IPS-18c (cell line): Measurements from ENCODE around the gene THADA.
A peak's percentile ranks its signal among the peaks of the same experiment; 100 is the strongest.
"Not testable (repeated sequence)": the region's sequence is repeated elsewhere in the genome, so short reads cannot be mapped to it uniquely, and the experiment has no call there.

Source experiments
- H3K4me3 ChIP-seq: 2 replicates; pipeline ENCODE4 v1.7.0; 2013; ENCODE audit warnings: low read depth, mild to moderate bottlenecking, low read length, moderate library complexity; ENCODE audit not compliant: insufficient read depth
- H3K9me3 ChIP-seq: one replicate; pipeline ENCODE4 v1.6.1; 2013; ENCODE audit warnings: mild to moderate bottlenecking, low read length, moderate library complexity; ENCODE audit not compliant: control insufficient read depth, insufficient read depth

The THADA gene

DNA sequence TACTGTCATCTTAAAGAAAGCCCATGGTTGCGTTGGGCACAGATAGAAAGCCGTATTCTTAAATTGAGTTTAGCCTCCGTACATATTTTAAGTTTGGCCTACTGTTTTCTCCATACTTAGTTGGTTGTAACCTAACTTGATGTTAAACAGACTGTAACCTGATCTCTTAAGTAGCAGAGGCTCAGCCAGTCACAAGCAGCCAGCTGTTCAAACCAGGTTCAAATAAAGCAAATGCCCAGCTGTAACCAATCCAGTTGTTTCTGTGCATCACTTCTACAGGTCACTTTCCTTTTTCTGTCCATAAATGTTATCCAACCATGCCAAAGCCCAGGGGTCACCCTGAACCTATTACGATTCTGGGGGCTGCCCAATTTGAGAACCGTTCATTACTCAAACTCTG, 10.0 kb upstream of the THADA start:
- no peak overlapping the region for H3K4me3 ChIP-seq
- H3K9me3 ChIP-seq, result no peaks in the 10 kb centered on the region

DNA sequence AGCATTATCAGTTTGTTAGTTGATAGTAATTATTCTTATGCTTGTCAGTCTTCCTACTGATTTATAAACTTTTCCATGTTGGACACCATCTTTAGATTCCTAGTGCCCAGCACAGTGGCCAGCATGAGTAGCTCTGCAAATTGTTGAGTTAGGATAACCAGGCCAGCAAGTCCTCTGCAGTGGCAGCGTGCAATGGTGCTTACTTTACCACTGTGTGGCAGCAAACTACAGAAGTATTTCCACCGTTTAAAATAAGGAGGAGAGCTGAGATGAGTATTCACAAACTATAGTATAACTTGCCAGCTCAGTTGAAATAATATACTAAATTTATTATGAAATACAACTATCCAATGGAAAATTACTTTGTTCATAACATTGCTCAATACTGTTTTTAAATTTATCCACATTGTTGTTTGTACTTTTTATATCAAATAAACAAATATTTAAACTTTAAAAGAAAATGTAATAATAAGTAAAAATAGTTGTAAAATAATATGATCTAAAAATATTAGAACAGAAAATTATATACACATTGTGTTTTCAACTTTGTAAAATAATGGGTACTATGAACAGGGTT, 9.3 kb upstream of the THADA start:
- no peak overlapping the region for H3K4me3 ChIP-seq
- H3K9me3 ChIP-seq, result no peaks in the 10 kb centered on the region

DNA sequence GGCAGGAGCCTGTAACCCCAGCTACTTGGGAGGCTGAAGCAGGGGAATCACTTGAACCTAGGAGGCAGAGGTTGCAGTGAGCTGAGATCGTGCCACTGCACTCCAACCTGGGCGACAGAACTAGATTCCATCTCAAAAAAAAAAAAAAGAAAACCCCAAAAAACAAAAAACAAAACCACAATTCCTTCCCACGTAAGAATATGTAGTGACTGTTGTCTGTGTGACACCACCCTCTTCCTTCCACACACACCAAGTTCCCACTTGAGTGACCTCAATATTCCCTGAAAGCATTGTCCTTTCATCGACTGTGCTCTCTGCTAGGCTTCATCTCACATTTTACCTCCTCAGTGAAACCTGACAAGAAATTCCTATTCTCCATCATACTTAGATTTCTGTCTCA, 8.8 kb upstream of the THADA start:
- no peaks in the 10 kb centered on the region for H3K9me3 ChIP-seq

DNA sequence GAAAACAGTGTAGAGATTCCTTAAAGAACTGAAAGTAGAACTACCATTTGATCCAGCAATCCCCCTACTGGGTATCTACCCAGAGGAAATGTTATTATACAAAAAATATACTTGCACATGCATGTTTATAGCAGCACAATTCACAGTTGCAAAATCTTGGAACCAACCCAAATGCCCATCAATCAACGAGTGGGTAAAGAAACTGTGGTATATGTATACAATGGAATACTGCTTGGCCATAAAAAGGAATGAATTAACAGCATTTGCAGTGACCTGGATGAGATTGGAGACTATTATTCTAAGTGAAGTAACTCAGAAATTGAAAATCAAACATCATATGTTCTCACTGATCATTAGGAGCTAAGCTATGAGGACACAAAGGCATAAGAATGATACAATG, 4.8 kb upstream of the THADA start:
- H3K9me3 ChIP-seq, H3K4me3 ChIP-seq: not testable (repeated sequence)

More for the DNA sequence above, 8.8 kb upstream of the THADA start:
- no peak overlapping the region for H3K4me3 ChIP-seq

DNA sequence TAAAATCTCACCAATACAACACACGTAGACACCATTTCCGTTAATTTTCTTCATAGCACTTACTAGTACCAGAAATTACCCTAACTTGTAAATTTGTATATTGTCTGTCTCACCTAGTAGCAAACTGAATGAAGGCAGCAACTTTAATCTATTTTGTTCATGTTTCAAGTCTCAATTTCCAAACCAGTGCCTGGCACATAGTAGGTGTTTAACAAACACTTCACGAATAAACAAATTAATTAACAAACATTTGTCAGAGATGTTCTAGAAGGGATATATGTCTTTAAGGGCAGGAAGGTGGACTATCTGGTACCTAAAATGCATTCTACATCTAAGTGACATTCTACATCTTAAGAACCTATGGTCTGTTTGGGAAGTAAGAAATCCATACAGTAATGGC, 963 bp downstream of the THADA start:
- H3K4me3 ChIP-seq, result peak overlapping the region; percentile 95

DNA sequence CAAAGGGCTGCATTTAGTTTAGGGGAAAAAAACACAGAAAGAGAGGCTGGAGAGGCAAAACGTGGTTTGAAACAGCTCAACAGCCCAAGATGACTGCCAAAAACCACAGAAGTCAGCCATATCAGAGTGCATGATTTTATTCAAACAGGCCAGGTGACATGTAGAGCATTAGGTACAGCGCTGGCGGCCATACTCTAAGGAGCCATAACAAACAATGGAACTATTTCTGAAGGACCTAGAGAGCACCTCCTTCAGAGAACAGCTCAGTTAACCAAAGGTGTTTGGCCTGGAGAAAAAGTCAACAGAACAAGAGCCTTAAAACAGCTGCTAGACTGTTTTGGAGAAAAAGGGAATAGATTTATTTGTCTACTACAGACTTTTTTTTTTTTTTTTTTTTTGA, 2.6 kb downstream of the THADA start:
- no peak overlapping the region for H3K4me3 ChIP-seq
- no peaks in the 10 kb centered on the region for H3K9me3 ChIP-seq

More for the DNA sequence above, 963 bp downstream of the THADA start:
- no peaks in the 10 kb centered on the region for H3K9me3 ChIP-seq

DNA sequence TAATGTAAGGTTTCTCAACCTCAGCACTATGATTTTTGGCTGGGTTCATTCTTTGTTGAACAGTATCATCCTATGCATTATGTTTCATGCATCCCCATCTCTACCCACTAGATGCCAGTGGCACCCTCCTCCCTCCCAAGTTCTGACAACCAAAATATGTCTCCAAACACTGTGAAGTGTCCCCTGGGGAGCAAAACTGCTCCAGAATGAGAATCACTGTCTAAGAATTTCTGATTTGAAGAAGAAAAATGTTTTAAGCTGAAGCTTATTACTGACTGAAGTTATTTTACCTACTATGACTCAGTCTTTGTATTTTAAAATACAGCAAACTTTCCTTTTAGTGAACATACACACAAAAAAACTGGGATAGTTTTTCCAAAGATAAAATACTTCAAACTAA, 3.4 kb downstream of the THADA start:
- H3K4me3 ChIP-seq, result no peak overlapping the region
- H3K9me3 ChIP-seq, result no peaks in the 10 kb centered on the region

DNA sequence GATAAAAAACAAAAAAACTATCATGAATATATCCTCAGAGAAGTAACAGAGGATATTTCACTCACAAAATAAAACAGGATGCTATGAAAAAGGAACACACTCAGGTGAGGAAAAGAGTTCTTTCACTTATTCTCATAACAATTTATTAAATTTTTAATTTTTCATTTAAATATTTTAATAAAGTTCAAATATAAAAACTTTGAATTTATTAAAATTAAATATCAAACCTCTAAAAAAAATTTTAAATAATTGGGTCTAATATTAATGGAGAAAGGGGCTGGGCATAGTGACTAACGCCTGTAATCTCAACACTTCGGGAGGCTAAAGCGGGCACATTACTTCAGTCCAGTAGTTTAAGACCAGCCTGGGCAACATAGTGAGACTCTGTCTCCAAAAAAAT, 10.1 kb downstream of the THADA start:
- no peak overlapping the region for H3K4me3 ChIP-seq
- H3K9me3 ChIP-seq, result no peaks in the 10 kb centered on the region

DNA sequence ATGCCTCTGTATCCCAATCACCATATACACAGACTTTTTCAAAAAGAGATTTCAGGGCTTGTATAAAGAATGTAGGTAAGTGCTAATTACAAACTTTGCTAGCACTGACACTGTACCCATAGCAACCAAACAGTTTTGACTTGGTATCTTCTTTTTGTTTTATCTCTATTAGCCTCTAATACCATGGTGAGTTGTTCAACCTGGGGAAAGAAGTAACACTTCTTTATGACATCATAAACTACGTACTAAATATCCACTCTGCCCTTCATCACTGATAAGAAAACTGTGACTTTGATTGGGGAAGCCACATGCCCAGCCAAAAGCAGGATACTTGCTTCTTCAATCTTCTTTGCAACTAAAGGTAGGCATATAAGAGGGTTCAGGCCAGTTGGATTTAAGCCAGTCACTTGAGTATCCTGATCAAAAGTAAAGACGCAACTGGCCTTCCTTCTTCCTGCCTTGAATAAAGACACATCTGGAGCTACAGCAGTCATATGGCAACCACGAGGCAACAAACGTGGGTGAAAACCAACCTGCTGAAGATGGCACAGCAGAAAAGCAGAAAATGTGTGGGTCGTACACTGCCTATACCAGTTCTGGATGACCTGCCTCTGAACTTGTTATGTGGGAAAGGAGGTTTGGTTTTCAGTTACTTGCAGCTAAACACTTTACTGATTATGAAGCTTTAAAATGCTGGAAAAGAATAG, 16.4 kb downstream of the THADA start:
- no peak overlapping the region for H3K4me3 ChIP-seq
- H3K9me3 ChIP-seq, result no peaks in the 10 kb centered on the region

DNA sequence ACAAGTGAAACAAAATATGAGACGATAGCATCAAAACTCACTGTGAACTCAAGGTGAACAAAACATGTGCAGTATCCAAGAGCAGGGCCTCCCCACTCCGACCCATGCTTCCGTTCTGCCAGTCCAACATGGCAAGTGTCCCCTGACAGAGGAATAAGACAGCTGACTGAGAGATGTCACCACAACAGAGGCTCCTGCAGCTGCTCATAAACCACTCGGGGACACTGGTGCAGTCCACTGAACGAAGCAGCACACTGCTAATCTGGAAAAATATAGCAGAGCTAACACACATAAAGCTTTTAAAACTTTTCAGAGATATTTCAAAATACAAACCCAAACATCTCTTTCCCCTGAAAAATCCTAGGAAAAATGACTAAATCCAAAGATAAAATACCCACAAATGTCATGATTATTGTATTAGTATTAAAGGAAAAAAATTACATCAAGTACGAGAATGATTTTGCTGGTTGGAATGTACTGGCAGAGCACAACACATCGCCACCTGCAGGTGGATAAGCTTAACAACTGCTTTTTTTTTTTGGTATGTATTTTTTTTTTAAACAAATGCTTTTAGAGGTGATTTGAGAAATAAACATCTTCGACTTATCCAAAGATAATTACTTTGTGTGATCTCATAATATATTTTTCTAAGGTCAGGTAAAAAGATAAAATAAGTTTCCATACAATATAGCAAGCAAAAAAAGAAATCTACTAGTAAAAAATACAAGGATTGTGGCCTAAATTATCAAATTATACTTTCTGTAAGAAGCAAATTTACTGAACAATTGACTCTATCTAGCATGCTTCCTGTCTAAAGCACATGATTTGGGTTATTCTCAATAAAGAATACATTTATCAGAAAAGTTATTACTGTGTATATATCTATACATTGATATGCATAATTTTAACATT, 18.6 kb downstream of the THADA start:
- no peaks in the 10 kb centered on the region for H3K9me3 ChIP-seq
- no peak overlapping the region for H3K4me3 ChIP-seq

DNA sequence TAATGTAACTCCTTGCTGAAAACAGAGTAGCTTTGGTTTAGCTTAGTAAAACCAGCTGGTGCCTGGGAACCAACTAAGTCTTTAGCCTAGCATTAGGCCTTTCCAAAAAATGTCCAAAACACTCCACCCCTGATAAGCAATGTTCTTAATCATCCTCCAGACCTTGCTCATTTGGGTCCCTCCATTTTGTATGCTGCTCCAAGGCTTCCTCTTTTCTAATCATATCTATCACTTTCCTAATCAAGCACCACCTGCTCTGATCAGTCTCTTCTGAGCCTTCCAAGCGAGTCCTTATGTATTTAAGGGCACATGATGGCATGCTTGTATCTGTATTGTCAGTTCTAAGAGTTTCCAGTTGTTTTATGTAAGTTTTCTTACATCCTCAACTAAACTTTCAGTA, 23.6 kb downstream of the THADA start:
- H3K9me3 ChIP-seq, result no peaks in the 10 kb centered on the region
- H3K4me3 ChIP-seq, result no peak overlapping the region

DNA sequence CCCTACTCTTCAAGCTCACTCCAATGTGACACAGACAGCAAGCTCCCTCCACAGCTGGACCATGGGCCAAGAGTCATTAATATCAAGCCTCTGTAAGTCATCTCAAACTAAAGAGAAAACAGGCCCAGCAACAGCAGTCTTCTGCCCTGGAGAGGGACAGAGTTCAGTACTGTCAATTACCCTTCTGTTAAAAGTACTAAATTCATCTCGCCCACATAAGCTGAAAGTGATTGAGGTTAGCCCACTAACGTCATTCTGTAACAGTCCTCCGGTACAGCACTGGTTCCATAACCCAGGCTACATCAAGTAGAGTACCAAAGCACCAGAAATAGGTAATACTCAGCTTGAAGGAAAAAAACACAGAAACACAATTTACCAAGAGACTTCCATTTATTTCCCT, 25.9 kb downstream of the THADA start:
- Histone ChIP-seq H3K9me3 (no peaks in the 10 kb centered on the region), H3K4me3 (no peak overlapping the region)

DNA sequence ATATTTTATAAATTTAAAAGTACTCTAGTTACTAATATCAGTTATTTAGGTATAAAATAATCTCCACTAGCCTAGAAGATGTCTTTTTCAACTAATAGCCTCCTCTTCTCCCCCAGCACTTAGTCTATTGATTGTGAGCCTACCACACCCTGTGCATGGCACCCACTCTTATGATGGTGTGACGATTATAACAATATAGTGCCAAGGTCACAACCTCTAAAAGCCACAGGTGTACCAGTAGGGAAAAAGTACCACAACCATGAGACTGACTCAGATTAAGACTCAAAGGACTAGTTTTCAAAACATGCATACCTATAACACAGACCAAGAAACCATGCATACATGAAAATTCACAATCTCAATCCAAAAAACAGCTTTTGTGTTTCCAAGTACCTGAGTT, 27.6 kb downstream of the THADA start:
- no peaks in the 10 kb centered on the region for H3K9me3 ChIP-seq
- H3K4me3 ChIP-seq, result no peak overlapping the region

DNA sequence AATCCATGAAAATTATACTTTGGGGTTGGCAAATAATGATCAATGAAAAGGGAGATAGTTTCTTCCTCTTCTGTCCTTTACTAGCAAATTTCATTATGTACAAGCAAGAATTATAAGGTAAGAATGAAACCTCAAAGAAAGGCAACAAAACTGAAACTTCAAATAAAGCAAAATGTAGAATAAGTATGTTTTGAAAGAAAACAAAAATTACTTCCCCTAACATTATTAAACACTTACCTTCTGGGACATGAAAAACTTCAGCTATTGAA, 29.4 kb downstream of the THADA start:
- H3K9me3 ChIP-seq, result no peaks in the 10 kb centered on the region
- no peak overlapping the region for H3K4me3 ChIP-seq

DNA sequence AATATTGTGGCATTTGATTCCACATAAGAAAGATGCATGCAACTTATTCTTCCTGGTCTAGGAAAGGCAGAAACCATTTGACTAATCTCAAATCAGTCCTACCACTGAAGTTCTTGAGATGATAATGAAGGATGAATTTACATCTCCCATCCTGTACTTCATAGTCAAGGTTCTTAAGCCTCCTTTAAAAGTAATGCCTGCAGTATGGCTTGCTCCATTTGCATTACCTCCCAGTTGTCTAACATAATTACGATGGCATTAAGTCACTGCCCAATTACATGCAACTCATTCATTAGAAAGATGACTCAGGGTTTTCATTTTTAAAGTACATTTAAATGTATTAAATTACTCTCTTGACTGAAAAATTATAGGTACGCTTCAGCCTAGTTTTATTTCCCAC, 32.2 kb downstream of the THADA start:
- no peak overlapping the region for H3K4me3 ChIP-seq
- no peaks in the 10 kb centered on the region for H3K9me3 ChIP-seq

DNA sequence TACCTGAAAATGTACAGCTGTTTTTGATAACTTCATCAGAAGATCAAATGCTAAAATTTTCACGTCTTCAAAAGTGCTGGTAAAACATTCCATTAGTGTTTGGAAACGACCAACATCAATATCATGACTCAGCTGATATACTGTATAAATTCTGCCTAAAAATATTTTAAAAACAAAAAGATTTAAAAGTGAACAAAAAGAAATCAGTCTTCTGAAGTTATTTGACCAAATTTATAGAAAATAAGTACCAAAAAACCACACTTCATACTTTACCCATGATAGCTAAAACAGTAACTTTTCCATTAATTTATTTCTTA, 35.6 kb downstream of the THADA start:
- H3K4me3 ChIP-seq, result no peak overlapping the region
- no peaks in the 10 kb centered on the region for H3K9me3 ChIP-seq

DNA sequence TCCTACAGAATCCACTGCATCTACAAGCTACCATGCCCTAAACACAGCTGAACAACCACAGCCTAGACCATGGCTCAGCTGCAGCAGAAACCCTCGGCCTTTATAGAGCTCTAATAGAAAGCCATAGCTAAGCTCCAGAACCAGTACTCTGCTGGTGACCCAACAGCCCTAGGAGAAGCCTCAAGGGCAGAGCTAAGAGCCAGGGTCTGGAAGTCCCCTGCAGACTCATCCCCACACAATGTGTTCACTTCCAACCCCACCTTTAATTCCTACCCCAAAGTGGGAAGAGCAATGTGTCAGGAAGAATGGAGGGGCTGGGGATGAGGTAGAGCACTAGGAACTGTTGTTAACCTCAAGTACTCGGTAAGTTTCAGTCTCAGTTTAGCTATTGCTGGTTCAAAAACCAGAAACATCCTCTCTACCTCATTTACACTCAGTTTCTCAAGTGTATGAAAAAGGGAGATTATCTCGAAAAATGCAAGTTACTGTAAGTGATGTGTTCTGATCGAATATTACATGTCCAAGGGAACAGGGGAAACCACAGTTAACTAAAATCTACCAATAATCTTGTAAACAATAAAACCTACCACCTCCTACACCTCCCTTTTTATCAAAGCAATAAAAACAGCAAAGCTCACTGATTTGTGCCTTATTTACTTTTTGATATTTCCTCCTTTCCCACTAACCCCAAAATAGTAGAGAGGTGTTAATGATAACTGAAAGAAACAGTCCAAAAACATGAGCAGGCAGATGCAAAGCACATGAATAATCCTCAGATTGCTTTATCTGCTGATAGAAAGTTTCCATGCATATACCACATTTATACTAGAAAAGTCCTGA, 36.2 kb downstream of the THADA start:
- Histone ChIP-seq H3K9me3 (no peaks in the 10 kb centered on the region), H3K4me3 (no peak overlapping the region)

DNA sequence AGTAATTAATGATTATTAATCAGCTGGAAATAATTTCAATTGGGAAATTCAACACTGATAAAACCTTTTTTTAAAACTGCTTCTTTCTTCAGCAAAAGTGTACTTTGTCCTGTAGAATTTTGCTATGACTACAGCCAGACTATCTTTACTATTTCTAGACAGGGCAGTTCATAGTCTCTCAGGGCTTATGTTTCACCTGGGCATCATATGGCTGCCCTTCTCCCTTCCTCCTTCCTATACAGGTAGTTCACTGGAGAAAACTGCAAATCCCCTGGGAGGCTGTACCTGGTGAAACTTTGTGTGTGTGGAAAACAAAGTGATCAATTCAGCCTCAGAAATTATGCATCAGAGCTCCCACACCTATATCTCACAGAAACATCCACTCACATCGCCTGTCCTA, 38.6 kb downstream of the THADA start:
- Histone ChIP-seq H3K4me3 (no peak overlapping the region), H3K9me3 (no peaks in the 10 kb centered on the region)
